Hepatic stellate cell (primary cell): ENCODE results near the gene AMOT.

ENCODE experiments used
- DNase-seq: peaks from one replicate; pipeline ENCODE4 v3.0.0; 2011; ENCODE audit warnings: low spot score

AMOT gene

GRCh38 chrX:112800971-112801775 is 39.5 kb downstream of the AMOT start:
- no peak for DNase-seq

- DNase-seq, result no peak
These were observed 41.2 kb downstream of the AMOT start for GRCh38 chrX:112799425-112799824.

- no peak for DNase-seq
These were observed 41.9 kb downstream of the AMOT start for GRCh38 chrX:112798736-112799135.

- no peak for DNase-seq
These were observed 50.7 kb downstream of the AMOT start for GRCh38 chrX:112789931-112790330.

GRCh38 chrX:112786076-112786475 is 54.6 kb downstream of the AMOT start:
- DNase-seq, result no peak

GRCh38 chrX:112785344-112785743 is 55.3 kb downstream of the AMOT start:
- DNase-seq, result no peak

- DNase-seq, result no peak
These were observed 55.9 kb downstream of the AMOT start for GRCh38 chrX:112784692-112785091.

GRCh38 chrX:112779139-112779538 is 61.5 kb downstream of the AMOT start:
- DNase-seq, result no peak

GRCh38 chrX:112774651-112775293 is 65.9 kb downstream of the AMOT start:
- no peak for DNase-seq

- DNase-seq, result no peak
These were observed 66.5 kb downstream of the AMOT start for GRCh38 chrX:112774142-112774541.

GRCh38 chrX:112769034-112769433 is 71.6 kb downstream of the AMOT start:
- no peak for DNase-seq

- DNase-seq, result no peak
These were observed 72.1 kb downstream of the AMOT start for GRCh38 chrX:112768563-112768962.

- DNase-seq, result no peak
These were observed 73.9 kb downstream of the AMOT start for GRCh38 chrX:112766774-112767173.

- no peak for DNase-seq
These were observed 79.1 kb downstream of the AMOT start for GRCh38 chrX:112761242-112762207.

GRCh38 chrX:112760697-112761096 is 79.9 kb downstream of the AMOT start:
- peak; percentile 17 for DNase-seq

- no peak for DNase-seq
These were observed 80.7 kb downstream of the AMOT start for GRCh38 chrX:112759966-112760365.

- DNase-seq, result no peak
These were observed 81.1 kb downstream of the AMOT start for GRCh38 chrX:112759512-112759911.

- DNase-seq, result no peak
These were observed 82.7 kb downstream of the AMOT start for GRCh38 chrX:112757946-112758345.

GRCh38 chrX:112753116-112753515 is 87.5 kb downstream of the AMOT start:
- no peak for DNase-seq

- DNase-seq, result no peak
These were observed 89.6 kb downstream of the AMOT start for GRCh38 chrX:112751076-112751475.

GRCh38 chrX:112746812-112747595 is 93.6 kb downstream of the AMOT start:
- DNase-seq, result peak; percentile 37
